ENCODE data around the gene TP53I11. TPM values are rescaled to one million over a fixed set of nuclear protein-coding genes. Genes with fewer than 3 reads are reported as not detected.
A peak's percentile ranks its signal among the peaks of the same experiment; 100 is the strongest.

Gene TP53I11
- total and polyA plus RNA-seq, 9 of the 15 experiments (the other 6 are each of a cell fraction or from before 2014, with no cell fraction given), result 0.14 to 2.5 (median 1.2) TPM; not detected in 2

- Histone ChIP-seq H3K9me3 (replicated peaks; ENCODE audit: control insufficient read depth, insufficient read depth, low read depth, low read length) (no peaks in the 10 kb centered on the region), H3K79me2 (ENCODE audit: control insufficient read depth, insufficient read depth, low read length) (no peaks in the 10 kb centered on the region), H3K27ac (ENCODE audit: extremely low read depth, low read depth, low read length) (no peak overlapping the region), H3K36me3 (ENCODE audit: control insufficient read depth, insufficient read depth, low read length) (no peaks in the 10 kb centered on the region), H3K4me2 (ENCODE audit: insufficient read depth, low read length) (peak overlapping the region; percentile 1), H3K27me3 (ENCODE audit: control insufficient read depth in 2 of 2, insufficient read depth in 2 of 2, low read length in 2 of 2) (peaks cover 0 to 17% of the 10 kb centered on the region in 2 experiments; a peak in 2 of 5 replicates), H3K9ac (ENCODE audit: insufficient read depth in 1 of 2, low read depth in 2 of 2, low read length in 2 of 2) (no peak overlapping the region), H3K4me1 (replicated peaks in 1 of 2; ENCODE audit: control insufficient read depth in 2 of 2, insufficient read depth in 2 of 2, low read length in 2 of 2) (peaks cover 0 to 11% of the 10 kb centered on the region in 2 experiments; a peak in 2 of 5 replicates), H3K9me1 (ENCODE audit: control insufficient read depth, insufficient read depth, low read length) (no peaks in the 10 kb centered on the region), H3K4me3 (no peak overlapping the region), H4K20me1 (replicated peaks; ENCODE audit: control insufficient read depth, insufficient read depth, low read length) (peaks cover 10% of the 10 kb centered on the region; the same call in 1 of the 2 replicates), H2AFZ (ENCODE audit: low read depth, low read length) (peak overlapping the region; percentile 63; the same call in 1 of the 2 replicates)
- peak; percentile 58 to 72 (median 65) for DNase-seq (ENCODE audit: extremely low read depth in 1 of 4, low spot score in 3 of 4)
- in situ Hi-C loops (cut with MboI) (no loop called here), intact Hi-C loops (cut with micrococcal nuclease) (loop anchor here (5.0 to 10.0 kb wide), 3 partner anchors 37 to 392 kb away; no protein-coding TSS in a partner anchor)
- 7% methylated on average over 22 of the region's 22 CpGs for WGBS (ENCODE audit: insufficient coverage, low coverage, missing lambda C conversion rate)
- POLR2A ChIA-PET, result interaction anchor here (1.0 kb wide), 1 partner anchor 9 kb away, joined by 3 read pairs; no protein-coding TSS in a partner anchor
- BruUV-seq (replicated peaks), result no TSS peak
- FAIRE-seq, result peak; percentile 56
- CTCF ChIA-PET (ENCODE audit: low intra/inter-chr PET ratio), result interaction anchor here (1.4 kb wide), 1 partner anchor 165 kb away, joined by 8 read pairs; no protein-coding TSS in a partner anchor
- ATAC-seq, result peak; percentile 87
- TF ChIP-seq ARNT (IDR thresholded peaks at IDR 0.05) (no peak), PTBP1 (IDR thresholded peaks at IDR 0.05; ENCODE audit: low read depth, low read length) (no peak), MGA (IDR thresholded peaks at IDR 0.05) (no peak), ARID4B (CRISPR knock-in tag; IDR thresholded peaks at IDR 0.05) (0 out of 2 replicates have a peak, but pooled peaks have one; percentile 29)
Measured at GRCh38 chr11:44939673-44940395, 10.8 kb downstream of the TP53I11 start.

All from K562 (cell line).